ENCODE results near the gene TIGD2. TPM values are rescaled to one million over a fixed set of nuclear protein-coding genes. Genes with fewer than 3 reads are reported as not detected.

Gene TIGD2
- total RNA-seq, 1 donor from 2014 or later = 10.8 TPM

DNA sequence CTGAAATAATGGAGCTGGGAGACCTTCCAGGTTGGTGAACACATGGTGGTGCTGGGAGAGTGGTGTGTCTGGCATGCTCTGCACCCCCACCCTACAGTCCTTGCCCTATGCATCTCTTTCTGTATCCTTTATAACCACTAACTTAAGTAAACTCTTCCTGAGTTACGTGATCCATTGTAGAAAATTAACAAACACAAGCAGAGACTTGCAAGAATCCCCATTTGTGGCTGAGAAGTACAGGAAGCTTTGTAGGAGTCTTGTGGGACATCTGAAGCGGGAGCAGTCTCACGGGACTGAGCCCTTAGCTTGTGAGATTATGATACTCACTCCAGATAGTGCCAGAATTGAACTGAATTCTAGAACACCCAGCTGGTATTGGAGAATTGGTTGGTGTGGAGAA, 40.0 kb upstream of the TIGD2 start:
- no peak for DNase-seq (ENCODE audit: low spot score in 2 of 2, unreplicated experiment in 2 of 2)
- Mint-ChIP-seq H3K36me3 (no peaks in the 10 kb centered on the region), H3K27me3 (ENCODE audit: low read depth) (no peaks in the 10 kb centered on the region), H3K9me3 (peaks cover 1% of the 10 kb centered on the region), H3K27ac (no peak overlapping the region), H3K4me3 (no peak overlapping the region), H3K4me1 (peaks cover 1% of the 10 kb centered on the region)
- TF ChIP-seq, protein P1, sequence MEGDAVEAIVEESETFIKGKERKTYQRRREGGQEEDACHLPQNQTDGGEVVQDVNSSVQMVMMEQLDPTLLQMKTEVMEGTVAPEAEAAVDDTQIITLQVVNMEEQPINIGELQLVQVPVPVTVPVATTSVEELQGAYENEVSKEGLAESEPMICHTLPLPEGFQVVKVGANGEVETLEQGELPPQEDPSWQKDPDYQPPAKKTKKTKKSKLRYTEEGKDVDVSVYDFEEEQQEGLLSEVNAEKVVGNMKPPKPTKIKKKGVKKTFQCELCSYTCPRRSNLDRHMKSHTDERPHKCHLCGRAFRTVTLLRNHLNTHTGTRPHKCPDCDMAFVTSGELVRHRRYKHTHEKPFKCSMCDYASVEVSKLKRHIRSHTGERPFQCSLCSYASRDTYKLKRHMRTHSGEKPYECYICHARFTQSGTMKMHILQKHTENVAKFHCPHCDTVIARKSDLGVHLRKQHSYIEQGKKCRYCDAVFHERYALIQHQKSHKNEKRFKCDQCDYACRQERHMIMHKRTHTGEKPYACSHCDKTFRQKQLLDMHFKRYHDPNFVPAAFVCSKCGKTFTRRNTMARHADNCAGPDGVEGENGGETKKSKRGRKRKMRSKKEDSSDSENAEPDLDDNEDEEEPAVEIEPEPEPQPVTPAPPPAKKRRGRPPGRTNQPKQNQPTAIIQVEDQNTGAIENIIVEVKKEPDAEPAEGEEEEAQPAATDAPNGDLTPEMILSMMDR (IDR thresholded peaks at IDR 0.05; ENCODE audit: unreplicated experiment) = no peak

DNA sequence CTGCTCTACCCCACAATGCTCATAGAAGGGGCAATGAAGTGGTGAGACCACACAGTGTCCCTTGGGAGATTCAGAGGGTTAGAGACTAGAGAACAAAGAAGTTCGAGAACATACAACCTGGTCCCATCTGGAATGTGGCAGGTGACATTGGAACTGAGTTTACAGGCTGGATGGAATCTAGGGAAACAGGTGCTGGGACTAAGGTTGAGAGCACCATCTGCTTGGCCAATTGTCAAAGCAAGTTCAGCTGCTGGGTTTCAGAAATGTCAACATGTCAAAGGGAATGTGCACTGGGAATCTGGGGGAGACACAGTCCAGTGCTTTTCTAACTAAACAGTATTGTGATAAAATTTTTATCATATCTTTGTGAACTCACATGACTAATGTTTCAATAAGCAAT, 38.4 kb upstream of the TIGD2 start:
- TF ChIP-seq, protein P1 (IDR thresholded peaks at IDR 0.05; ENCODE audit: unreplicated experiment) = no peak
- Mint-ChIP-seq H3K27ac (no peak overlapping the region), H3K9me3 (peaks cover 17% of the 10 kb centered on the region), H3K4me3 (no peak overlapping the region), H3K27me3 (ENCODE audit: low read depth) (no peaks in the 10 kb centered on the region), H3K36me3 (peaks cover 5% of the 10 kb centered on the region), H3K4me1 (peaks cover 1% of the 10 kb centered on the region)
- DNase-seq (ENCODE audit: low spot score in 2 of 2, unreplicated experiment in 2 of 2) = no peak

DNA sequence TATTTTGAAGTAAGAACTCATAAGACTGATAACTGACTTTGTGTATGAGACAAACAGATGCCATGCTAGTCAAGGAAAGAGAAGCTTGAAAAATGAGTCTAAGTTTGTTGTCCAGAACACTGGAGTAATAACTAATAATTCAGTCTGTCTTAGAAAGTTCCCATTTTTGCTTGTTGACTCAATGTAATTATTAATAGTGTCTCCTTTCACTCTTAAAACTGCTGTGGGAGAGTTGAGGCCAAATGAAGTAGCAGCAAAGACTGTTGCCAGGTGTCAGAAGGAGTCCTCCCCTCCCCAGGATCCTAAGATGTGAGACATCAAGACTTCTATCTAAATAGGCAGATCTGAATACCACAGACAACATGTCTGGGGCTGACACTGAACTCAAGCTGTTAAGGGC, 33.6 kb upstream of the TIGD2 start:
- no peaks in the 10 kb centered on the region for H3K27me3 Mint-ChIP-seq (ENCODE audit: low read depth)
- peaks cover 12% of the 10 kb centered on the region for H3K36me3 Mint-ChIP-seq
- H3K4me1 Mint-ChIP-seq = peaks cover 1% of the 10 kb centered on the region
- no peak overlapping the region for H3K4me3 Mint-ChIP-seq
- no peak overlapping the region for H3K27ac Mint-ChIP-seq
- TF ChIP-seq, protein P1 (IDR thresholded peaks at IDR 0.05; ENCODE audit: unreplicated experiment) = no peak
- no peak for DNase-seq (ENCODE audit: low spot score in 2 of 2, unreplicated experiment in 2 of 2)
- peaks cover 42% of the 10 kb centered on the region for H3K9me3 Mint-ChIP-seq

- Mint-ChIP-seq H3K4me3 (no peak overlapping the region), H3K9me3 (peaks cover 42% of the 10 kb centered on the region), H3K4me1 (peaks cover 1% of the 10 kb centered on the region), H3K36me3 (peaks cover 12% of the 10 kb centered on the region), H3K27ac (no peak overlapping the region), H3K27me3 (ENCODE audit: low read depth) (no peaks in the 10 kb centered on the region)
- TF ChIP-seq, protein P1 (IDR thresholded peaks at IDR 0.05; ENCODE audit: unreplicated experiment) = no peak
- no peak for DNase-seq (ENCODE audit: low spot score in 2 of 2, unreplicated experiment in 2 of 2)
Observed at GRCh38 chr4:89078300-89078699, 33.0 kb upstream of the TIGD2 start.

- Mint-ChIP-seq H3K9me3 (peaks cover 3% of the 10 kb centered on the region), H3K4me3 (no peak overlapping the region), H3K36me3 (no peaks in the 10 kb centered on the region), H3K4me1 (no peaks in the 10 kb centered on the region), H3K27ac (no peak overlapping the region), H3K27me3 (ENCODE audit: low read depth) (peaks cover 6% of the 10 kb centered on the region)
- TF ChIP-seq, protein P1 (IDR thresholded peaks at IDR 0.05; ENCODE audit: unreplicated experiment) = no peak
- no peak for DNase-seq (ENCODE audit: low spot score in 2 of 2, unreplicated experiment in 2 of 2)
Observed at GRCh38 chr4:89099034-89099433, 12.3 kb upstream of the TIGD2 start.

GRCh38 chr4:89099471-89099870, 11.9 kb upstream of the TIGD2 start:
- no peak overlapping the region for H3K27ac Mint-ChIP-seq
- TF ChIP-seq, protein P1 (IDR thresholded peaks at IDR 0.05; ENCODE audit: unreplicated experiment) = no peak
- no peaks in the 10 kb centered on the region for H3K4me1 Mint-ChIP-seq
- H3K9me3 Mint-ChIP-seq = peaks cover 3% of the 10 kb centered on the region
- no peak for DNase-seq (ENCODE audit: low spot score in 2 of 2, unreplicated experiment in 2 of 2)
- H3K4me3 Mint-ChIP-seq = no peak overlapping the region
- H3K36me3 Mint-ChIP-seq = no peaks in the 10 kb centered on the region
- peaks cover 9% of the 10 kb centered on the region for H3K27me3 Mint-ChIP-seq (ENCODE audit: low read depth)

Measured in mesothelial cell of epicardium (in vitro differentiated cells).